ENCODE data around the gene FADS6.
"Not testable (repeated sequence)": the region's sequence is repeated elsewhere in the genome, so short reads cannot be mapped to it uniquely, and the experiment has no call there.

The FADS6 gene

DNA sequence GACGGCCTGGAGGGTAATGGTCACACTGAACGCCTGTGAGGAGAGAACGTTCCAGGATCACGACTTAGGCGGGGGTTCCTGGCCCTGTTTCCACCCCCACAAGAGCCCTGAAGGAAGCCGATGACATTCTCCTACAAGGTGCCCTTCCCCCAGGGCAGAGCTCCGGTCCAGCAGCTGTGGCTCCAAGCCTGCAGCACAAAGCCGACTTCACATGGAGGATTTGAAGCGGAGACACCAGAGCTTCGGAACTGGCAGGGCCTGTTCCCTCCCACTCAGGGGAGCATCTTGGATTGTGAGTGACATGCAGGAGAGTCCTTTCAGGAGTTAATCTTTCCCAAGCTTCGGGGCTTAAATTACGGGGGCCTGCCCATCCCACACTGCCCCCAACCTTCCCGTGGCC, 5.0 kb downstream of the FADS6 start:
- no peak for DNase-seq (ENCODE audit: low read depth)

DNA sequence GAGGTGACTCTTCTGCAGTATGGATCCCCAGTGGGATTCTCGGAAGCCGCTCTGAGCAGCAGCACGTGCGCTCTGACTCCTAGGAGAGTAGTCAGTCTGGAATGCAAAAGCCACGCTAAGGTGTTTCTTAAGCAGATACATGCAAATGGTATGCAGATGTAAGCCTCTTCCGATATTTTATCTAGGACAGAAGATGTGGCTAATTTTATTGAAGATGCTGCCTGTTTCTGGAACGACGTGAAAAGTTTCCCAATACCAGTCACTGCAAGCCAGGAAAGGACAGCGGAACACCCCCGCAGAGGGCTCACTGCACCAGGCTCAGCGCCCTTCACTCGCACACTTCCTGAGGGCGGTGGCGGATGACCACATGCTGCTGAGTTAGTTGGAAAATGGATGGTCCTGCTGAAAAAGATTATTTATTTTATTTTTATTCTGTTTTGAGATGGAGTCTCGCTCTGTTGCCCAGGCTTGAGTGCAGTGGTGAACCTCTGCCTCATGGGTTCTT, 10.1 kb downstream of the FADS6 start:
- no peak for DNase-seq (ENCODE audit: low read depth)

DNA sequence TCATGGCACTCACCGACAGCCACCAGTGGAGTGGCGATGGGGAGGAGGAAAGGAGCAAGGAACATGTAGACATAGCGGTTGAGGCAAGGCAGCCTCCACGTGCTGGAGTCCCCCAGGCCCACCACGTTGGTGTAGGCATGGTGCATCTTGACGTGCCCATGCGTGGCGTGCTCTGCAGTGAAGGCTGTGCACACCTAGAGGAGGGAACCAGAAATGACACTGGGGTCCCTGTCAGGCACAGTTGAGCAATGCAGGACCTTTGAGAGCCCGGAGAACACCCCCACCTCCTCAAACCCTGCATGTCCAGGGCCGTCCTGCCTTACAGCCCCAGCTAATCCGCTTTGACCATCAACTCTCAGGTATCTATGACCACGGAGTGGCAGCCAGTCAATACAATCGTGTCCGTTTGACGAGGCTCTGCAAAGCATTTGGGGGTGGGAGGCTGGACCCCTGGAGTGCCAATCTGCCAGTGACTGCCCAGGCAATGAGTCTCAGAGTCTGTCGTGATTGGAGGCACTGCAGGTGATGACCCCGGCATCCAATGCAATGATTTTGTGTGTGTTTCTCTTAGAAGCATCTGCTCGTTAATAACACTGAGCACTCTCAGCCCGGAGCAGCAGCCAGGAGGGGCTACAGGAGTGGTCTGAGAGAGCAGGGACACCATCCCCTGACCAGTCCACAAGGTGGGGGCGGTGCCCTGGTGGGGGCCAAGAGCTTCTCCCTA, 10.8 kb downstream of the FADS6 start:
- DNase-seq (ENCODE audit: low read depth): no peak

DNA sequence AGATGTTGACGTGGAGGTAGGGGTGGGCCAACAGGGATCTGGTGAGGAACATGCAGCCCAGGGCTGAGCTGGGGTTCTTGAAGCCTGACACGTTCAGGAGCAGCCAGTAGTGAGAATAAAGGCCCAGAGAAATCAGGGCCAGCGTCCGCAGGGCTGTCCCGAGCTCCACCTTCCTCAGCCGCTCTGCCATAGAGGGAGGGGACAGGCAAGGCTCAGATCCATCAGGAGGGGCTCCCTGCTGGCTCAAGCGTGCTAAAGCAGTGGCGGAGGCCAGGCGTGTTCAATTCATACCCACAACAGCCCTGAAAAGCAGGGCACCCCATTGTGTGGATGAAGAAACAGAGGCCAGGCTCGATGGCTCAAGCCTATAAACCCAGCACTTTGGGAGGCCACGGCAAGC, 12.4 kb downstream of the FADS6 start:
- DNase-seq (ENCODE audit: low read depth): no peak

DNA sequence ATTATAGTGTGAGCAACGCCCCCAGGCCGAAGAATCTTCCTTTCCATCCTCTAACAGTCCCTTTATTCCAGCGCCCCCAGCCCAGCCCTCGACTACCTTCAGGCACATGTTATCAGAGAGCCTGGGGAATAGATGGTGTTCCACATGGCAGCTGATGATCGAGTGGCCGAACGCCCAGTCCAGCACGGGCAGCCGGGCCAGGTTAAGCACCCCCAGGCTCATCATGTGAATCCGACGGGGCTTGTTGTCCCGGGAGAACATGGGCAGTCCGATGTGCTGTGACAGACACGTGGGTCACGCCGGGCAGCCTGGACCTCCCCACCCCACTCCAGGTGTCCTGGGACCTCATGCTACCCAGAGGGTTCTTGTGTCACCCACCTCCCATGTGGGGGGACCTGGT, 14.1 kb downstream of the FADS6 start:
- DNase-seq (ENCODE audit: low read depth): no peak

DNA sequence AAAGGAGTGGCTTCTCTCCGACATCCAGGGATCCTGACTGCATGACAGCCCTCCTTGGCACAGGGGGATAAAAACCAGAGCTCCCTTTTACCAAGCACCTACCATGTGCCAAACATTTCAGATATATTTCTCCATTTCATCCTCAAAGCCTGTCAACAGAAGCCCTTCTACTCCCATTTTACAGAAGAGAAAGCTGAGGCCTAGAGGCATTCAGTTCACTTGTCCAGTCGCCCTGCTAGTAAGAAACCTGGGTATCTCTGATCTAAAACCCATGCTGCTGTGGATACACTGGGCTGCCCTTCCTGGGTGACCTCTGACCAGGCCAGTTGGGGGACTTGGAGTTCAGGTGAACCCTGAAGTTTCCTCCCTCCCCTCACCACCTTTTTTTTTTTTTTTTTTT, 14.8 kb downstream of the FADS6 start:
- DNase-seq (ENCODE audit: low read depth): no peak

- DNase-seq (ENCODE audit: low read depth): no peak
Measured at GRCh38 chr17:74877592-74878548, 15.6 kb downstream of the FADS6 start.

GRCh38 chr17:74875977-74876593, 17.3 kb downstream of the FADS6 start:
- DNase-seq (ENCODE audit: low read depth): no peak

DNA sequence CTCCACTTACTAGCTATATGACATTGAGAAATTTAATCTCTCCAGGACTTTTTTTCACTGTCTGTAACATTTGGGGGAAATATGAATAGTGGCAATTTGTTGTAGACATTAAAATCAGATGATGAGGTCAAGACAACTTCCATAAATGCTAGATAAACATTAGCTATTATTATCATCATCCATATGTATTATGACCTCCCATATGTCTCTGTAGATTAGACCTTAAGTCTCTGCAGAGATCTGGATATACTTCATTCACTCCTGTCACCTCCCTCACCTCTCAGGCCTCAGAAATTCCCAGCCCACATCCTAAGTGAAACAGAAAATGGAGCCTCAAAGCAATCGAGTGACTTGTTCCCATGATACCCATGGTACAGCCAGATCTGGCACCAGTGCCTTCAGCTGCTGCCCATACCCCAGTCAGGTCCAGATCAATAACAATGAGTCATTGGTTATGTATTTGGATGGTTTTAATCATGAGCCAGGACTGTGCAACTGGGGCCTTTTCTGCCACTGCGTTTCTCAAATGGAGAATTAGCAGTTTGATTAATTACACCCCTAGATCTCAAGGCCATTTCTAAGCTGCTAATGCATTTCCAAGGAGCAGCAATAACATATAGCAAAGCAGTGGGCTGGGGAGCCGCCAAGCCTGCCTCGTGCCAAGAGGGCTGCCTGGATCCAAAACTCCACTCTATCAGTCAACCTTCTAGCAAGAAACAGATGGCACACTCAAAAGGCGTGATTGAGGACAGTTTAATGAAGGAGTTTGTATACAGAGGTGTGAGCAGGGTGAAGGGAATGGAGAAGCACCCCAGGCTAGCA, 18.1 kb downstream of the FADS6 start:
- DNase-seq (ENCODE audit: low read depth): no peak

GRCh38 chr17:74874615-74875037, 18.8 kb downstream of the FADS6 start:
- no peak for DNase-seq (ENCODE audit: low read depth)

- no peak for DNase-seq (ENCODE audit: low read depth)
Measured at GRCh38 chr17:74873874-74874614, 19.4 kb downstream of the FADS6 start.

GRCh38 chr17:74873037-74873873, 20.2 kb downstream of the FADS6 start:
- DNase-seq (ENCODE audit: low read depth): peak; percentile 100

DNA sequence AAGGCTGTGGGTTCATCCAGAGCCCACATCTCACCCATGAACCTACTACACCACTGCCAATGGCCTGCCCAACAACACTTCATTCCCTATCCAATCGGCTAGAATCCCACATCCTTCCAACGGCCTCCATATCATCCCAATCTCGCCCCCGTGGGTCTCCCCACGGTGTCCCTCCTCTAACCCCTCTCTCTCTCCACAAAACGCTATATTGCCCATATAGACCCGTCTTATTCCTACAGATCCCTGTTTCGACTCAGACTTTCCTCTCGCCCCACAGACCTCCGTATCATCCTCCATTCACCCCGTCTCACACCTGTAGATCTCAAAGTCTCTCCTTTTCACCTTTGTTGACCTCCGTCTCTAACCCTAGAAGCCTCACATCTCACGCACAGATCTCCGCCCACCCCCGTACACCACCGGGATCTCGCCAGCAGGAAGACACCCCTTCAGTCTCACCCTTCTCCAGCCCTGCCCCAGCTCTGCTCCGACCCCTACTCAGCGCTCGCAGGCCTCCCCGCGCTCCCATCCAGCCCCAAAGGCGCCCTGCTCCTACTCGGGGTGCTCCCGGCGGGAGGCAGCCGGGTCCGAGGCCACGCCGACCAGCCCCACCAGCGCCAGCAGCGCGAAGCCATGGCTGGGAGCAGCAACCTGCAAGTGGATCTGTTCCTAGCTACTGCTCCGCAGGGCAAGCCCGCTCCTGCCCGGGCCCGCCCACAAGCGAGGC, 21.0 kb downstream of the FADS6 start, which contains the start of gene FDXR:
Gene FDXR (minus strand): TSS at position 682 of the 724 bp plus-strand sequence. CDS start 50 bp downstream, at position 632.
- no peak for DNase-seq (ENCODE audit: low read depth)

DNA sequence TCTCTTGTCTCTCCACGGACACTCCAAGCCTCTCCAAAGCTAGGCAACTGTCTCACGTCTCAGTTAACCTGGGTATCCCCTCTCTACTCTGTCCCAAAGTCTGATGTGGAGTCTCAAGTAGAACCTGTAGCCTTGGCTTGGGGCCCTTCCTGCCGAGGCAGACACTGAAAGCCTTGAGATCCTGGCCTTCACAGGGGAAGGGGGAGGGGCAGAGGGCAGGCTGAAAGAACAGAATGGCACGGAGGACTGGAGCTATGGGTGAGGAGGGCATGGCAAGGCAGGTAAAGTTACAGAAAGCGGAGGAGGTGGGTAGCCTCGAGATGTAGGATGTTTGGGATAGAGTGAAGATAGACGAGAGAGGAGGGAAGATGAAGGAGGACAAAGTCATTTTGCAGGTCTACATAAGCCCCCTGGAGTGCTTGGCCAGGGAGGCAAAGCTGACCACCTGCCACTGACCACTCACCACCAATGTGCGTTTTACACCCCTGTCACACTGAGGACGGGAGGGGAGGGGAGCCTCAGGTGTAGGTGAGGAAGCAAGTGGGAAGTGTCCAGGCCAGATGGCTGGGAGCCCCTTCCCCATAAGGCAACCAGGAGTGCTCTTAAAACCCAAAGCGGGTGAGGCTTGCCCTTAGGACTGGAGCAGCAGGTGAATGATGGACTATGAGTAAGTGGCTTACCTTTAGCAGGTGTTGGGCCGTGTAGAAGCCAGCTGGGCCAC, 21.9 kb downstream of the FADS6 start:
- DNase-seq (ENCODE audit: low read depth): no peak

DNA sequence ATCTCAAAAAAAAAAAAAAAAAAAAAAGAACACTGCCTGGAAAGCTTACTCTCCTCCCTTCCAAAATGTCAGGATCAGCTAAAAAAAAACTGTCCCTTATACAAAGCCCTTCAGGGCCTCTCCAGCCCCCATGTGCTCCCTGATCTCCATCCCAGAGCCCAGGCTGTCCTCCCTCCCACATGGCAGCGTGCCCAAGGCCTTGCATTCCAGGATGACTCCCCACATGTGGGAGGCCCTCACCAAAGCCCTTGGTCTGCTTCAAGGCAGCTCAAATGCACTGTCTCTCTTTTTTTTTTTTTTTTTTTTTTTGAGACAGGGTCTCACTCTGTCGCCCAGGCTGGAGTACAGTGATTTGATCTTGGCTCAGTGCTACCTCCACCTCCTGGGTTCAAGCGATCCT, 22.9 kb downstream of the FADS6 start:
- peak; percentile 27 for DNase-seq (ENCODE audit: low read depth)

GRCh38 chr17:74870028-74870427, 23.4 kb downstream of the FADS6 start:
- not testable (repeated sequence) for DNase-seq (ENCODE audit: low read depth)

GRCh38 chr17:74868908-74869255, 24.6 kb downstream of the FADS6 start:
- DNase-seq (ENCODE audit: low read depth): no peak

- DNase-seq (ENCODE audit: low read depth): no peak
Measured at GRCh38 chr17:74868251-74868907, 25.1 kb downstream of the FADS6 start.
